Mesenteric fat pad (tissue), 1 donor: Measurements from ENCODE around the gene DYNC1I1. TPM values are rescaled to one million over a fixed set of nuclear protein-coding genes. Genes with fewer than 3 reads are reported as not detected.

Experiments
- DNase-seq: peaks from one replicate; pipeline ENCODE4 v3.0.0-alpha.2; 2020; ENCODE audit warnings: low spot score
- total RNA-seq: library from RNA; stranded (reverse); fragmentation: NEBNext Ultra II Directional; extraction: Animal tissue kit (Norgen Biotek cat#: 25700); gene quantifications from one replicate; pipeline ENCODE4 v1.2.1, GENCODE V29; 2021
- donor health status: DM: yes; HTN: yes; CAD: no.

DYNC1I1 gene
- total RNA-seq, 1 donor from 2014 or later = 4.3 TPM

DNA sequence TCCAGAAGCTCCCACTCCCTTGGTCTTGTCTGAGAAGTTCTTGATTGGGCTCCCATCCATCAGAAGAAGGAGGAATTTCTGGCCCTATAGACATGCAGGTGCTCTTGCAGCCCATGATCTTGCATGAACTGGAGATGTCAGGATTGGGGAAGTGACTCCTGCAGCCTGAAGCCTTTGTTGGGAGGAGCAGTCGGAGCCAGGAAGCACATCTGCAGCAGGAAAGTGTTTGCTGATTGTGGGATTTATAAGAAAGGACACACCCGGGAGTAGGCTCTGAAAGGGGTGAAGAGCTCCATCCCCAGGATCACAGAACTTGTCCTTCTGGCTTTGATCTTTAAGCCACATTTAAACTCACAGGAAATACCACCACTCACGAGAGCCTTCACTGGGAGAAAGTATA lies 185.2 kb downstream of the DYNC1I1 start:
- DNase-seq = no peak

DNA sequence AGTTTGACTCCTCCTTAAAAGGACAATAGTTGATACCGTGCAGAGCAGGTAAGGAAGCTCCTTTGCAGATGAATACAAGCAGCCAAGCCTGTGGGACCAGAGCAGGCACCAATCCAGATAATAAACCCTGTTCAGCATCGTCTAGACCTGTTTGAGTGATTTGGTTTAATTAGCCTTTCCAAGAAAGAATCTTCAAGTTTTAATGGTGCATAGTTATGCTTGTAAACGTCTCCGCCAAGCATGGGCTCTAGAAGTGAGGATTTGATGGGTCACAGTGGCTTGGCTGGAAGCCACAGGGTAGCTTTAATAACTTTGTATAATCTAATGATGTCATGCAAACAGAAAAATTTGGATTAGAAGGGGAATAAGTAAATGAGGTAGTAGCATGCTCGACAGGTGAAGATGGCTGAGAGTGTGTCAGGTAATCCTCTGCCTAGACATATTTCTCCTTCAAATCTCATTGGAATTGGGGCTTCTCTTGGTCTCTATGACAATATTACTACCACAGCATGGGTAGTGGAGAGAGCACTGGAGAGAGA lies 188.4 kb downstream of the DYNC1I1 start:
- DNase-seq = no peak

DNA sequence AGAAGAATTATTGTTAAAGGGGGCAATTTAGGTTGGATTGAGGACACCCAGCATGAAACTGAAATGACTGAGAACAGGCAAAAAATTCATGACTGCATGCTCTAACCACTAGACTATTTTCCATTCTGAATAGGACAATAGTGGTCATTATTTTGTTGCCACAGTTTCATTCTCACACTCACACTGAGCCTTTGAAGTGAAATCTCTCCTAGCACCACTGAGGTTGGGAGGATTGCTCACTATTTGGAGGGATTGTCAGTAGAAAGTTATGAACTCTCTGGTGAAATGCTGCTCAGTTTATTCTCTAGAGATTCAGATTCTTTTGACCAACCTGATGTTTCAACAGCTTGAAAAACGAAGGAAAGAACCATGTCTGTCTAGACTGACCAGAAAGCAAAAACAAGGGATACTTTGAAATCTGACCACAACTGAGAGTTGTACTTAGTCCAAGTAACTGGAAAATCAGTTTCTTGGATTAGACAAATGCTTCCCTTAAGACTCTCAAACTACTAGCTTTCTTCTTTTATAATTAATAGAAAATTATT lies 191.2 kb downstream of the DYNC1I1 start:
- DNase-seq = no peak

DNA sequence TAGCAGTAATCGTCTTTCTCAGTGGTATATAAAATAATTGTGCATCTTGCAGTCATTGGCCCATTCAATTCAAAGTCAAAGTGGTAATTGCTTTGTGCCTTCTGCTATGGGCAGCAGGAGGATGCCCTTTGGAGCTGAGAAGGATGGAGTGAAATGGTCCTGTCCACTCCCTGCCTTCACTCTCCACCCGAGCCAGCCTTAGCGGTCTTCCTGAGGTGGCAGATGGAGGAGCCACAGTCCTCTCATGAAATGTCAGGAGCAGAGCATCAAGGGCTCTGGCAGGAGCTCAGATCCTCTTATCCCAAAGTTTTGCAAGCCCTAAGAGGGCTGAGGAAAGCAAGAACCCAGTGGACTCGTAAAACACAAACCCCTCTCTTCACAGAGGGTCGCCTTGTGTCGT lies 199.4 kb downstream of the DYNC1I1 start:
- no peak for DNase-seq

DNA sequence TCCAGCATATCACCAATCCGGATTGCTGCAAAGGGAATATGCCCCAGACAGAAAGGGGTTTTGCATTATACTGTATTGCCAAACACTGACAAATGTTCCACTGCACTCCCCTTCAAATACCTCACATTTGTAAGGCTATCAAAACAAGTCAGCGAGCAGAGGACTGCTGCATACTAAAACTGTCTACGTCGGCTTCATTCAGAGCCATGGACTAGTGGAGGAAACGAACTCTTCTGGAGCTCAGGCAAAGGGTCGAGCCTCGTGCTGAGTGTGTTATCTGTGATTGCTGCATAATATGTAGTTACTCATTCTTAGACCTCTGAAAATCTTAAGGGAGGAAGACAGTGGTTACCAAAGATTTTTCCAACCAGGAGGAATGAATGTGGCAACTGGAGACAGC lies 200.2 kb downstream of the DYNC1I1 start:
- DNase-seq = no peak

DNA sequence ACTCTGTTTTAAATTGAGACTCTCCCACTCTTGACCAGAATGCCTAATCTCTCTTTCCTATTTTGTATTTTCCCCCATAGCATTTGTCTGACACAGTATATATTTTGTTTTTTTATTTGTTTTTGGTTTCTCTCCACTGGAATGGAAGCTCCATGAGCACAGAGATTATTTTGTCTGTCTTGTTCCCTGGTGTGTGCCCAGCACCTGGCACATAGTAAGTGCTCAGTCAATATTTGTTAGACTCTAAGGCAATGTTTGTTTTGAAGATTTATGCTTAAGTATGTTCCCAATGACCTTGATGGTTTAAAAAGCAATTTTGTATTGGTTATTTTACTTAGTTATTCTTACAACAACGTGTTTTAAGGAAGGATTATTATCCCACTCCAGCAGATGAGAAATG lies 201.8 kb downstream of the DYNC1I1 start:
- no peak for DNase-seq

DNA sequence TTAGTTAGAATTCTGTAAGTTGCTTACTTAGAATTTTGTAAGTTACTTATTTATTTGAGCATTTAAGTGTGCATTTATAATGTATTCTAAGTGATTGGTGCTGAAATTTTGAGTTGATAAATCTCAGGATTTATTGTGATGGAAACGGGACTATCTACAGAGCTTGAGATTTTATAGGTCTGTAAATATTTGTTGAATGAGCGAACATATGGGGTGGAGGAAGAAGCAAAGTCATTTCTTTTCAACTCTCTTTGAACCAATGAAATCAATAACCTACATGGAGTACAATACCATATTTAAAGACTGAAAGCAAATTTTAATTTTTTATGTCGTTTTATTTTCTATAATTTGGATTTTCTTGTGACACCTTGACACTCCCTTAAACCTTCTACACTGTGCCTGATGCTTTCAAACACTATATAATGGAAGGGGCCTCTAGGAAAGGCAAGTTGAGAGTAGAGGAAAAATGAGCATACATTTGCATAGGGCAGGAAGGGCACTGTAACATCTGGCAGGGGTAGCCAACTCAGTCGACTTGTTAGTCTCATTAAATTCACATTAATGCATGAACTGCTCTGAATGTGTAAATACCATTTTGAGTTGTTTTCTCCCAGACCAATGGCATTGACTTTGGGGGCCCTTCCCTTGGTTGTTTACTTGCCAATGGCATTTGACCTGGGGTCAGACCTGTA lies 204.2 kb downstream of the DYNC1I1 start:
- DNase-seq = no peak

DNA sequence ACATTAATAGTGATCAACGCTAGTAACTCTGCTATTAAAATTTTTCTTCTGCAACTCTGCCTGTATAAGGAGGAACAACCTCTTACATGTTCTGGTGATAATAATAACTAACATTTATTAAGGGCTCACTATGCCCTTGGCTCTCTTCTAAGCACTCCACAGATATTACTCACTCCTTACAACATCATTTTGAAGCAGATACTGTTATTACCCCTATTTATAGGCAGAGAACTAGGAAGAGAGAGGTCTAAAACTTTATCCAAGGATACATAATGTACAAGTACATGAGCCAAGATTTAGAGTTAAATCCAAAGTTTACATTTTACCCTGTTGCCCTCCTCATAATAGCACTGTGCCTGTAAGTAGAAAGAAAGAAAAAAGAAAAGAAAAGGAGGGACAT lies 205.6 kb downstream of the DYNC1I1 start:
- no peak for DNase-seq

DNA sequence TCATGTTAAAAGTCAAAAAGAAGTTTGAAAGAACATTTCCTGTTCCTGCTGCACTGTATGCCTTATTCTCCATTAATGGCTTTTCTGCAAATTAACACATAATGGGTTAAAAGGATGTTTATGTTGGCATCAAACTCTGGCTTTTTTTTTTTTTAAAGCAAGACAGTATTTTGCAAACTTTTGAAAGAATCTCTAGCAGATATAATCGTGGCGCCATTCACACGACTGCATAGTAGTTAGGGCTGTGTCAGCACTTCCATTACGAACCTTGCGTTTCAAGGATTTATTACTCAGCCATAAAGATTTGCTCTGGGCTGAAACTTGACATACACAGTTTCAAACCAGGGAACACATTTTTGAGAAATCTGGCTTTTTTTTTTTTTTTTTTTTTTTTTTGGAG lies 207.8 kb downstream of the DYNC1I1 start:
- DNase-seq = no peak

DNA sequence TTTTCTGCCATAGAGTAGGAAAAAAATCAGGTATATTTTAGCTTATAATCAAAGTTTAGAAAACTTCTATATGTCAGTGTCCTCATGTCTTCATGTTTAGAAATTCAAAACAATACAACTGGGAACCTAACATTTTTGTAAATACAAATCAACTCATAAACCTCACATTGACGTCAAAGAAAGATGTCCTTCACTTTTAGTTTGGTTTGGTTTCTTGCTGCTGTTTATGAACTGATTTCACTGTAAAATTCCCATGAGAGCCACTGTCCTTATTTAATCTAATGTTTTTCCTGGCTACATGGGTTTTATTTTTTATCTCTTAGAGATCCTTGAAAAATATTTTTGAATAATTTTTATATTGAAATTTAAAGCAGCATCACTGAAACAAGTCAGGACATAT lies 208.4 kb downstream of the DYNC1I1 start:
- no peak for DNase-seq

DNA sequence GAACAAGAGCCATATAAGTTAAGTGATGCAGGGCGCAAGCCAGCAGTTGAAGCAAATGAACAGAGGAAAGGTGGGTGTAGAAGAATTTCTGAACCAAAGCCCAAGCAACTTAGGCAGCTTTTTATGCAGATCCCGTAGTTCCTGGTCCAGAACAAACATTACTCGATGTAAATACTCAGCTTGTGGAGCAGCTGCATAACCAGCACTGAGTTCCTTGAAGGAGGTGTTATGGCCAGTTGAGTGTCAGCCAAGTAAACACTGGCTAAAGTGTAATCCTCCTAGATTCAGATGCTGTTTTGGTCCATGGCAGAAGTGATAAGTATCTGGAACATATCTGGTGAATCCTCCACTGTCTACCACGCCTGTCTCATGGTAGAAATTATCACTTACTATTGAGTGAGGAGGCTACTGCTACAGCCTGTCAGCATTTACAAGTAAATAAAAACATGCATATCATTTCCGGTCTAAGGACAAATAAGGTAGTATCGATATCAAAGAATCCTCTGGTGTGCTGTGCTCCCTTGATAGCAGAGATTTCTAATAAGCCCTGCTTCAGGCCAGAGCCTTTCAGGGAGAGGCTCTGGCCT lies 213.9 kb downstream of the DYNC1I1 start:
- no peak for DNase-seq

DNA sequence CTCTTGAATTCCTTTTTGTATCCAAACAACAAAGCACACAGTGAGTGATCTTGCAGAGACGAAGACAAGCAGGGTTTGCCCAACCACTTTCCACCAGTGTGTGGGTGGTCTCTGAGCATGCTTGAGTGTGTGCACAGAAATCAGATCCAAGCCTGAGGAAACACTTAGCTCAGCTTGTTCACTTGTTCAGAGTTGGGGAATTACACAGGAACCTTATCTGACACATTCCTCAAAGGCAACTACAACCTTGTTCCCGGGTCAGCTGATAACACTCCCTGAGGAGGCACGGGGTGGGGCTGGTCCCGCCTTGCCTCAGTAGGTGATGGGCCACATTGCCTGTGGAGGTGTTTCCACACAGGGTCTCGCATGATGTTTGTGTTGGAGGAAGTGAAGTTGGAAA lies 216.9 kb downstream of the DYNC1I1 start:
- DNase-seq = no peak

DNA sequence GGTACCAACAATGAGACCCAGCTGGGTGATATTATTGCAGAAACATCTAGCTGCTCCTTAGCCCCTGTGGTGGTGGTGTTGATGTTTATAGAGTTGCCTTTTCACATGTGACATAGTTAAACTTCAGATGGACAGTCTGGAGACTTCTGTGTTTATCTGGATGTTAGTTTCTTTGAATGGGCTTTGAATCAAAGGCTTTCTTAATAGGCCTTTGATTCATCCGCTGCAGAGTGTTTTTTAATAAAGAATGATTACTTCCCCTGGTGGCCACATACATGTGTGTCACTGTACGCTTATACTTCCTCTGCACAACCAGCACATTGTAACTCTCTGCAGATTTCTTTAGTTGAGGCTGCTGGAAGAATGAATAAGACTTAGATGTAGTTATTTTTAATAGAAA lies 221.0 kb downstream of the DYNC1I1 start:
- no peak for DNase-seq

DNA sequence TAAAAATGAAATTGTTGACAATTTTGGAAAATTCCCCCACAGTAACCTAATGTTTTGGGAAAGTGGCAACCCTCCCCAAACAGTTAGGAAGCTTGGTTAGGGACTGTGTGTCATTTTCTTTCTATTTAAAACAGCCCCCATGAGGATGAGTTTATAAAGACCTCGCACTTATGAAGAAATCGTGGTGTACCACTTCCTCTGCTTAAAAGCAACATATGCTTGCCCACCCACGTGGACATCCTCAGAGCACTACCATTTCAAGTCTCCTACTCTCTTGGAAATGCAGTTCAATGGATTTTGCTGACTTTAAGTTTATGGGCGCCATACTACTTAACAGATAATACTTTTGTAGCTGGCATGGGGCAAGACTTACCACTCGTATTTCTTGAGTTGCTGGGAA lies 223.8 kb downstream of the DYNC1I1 start:
- DNase-seq = no peak

DNA sequence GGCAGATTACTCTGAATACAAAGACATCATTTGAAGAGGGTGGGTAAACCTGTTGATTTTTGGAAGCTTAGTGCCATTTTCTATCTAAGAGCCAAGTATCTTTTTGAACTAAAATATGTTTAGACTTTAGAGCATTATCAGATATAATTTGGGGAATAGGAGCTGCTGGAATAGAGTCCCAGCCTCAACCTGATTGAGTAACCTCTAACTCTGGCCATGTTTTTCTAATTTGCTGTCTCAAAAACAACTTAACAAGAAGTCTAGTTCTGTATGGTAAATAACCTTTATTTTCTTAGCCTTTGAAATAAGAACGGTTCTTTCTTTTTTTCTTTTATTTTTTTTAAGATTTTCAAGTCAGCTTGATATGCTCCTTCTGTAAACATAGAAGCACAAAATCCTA lies 224.5 kb downstream of the DYNC1I1 start:
- DNase-seq = no peak

DNA sequence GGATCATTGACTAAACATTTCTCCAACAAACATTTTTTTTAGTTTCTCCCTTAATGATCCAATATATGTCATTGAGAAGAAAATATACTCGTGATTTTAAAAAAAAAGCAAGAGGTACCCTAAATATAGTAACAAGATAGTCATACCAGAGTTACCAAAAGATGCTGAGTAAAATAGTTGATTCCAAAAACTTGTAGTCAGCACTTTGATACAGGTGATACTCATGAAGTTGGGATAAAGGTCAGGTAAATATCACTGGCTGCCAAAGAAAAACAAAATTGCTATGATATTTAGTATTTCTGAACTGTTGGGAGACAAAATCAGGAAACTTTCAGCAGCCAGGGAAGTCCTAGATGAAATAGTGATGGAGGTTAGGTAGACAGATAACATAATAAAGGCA lies 225.3 kb downstream of the DYNC1I1 start:
- DNase-seq = no peak

DNA sequence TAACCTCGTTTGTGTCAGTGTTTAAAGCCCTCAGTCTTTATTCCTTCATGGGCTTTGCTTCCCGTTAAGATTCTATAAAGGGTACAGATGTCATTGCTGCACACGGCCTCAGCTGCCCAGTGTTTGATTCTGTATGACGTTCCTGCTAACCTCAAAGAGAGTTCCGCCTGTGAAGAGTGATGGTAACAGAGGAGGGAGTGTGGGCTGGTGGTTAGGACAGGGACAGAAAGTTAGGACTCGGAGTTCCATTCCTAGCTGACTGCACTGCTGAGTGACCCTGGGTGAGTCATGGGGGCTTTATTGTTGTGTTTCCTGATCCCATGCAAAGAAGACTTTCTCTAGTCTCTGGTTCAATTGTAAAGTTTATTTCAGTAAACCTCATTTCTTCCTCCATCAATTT lies 227.1 kb downstream of the DYNC1I1 start:
- no peak for DNase-seq

DNA sequence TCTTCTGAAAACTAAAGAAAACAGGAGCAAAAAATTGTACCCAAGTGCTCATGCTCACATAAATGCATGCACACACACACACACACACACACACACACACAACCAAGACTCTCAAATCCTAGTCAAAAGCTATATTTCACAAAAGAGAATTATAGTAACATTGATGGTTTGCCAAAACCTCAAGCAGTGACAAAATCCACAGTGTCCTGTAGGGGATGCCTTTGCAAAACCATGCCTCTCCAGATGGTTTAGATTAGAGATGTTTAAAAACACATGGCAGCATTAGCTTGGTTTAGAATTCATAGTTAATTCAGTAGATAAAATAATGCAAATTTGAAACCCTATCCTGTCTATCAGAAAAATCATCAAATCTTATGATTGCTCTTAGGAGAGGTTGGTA lies 232.2 kb downstream of the DYNC1I1 start:
- DNase-seq = no peak

DNA sequence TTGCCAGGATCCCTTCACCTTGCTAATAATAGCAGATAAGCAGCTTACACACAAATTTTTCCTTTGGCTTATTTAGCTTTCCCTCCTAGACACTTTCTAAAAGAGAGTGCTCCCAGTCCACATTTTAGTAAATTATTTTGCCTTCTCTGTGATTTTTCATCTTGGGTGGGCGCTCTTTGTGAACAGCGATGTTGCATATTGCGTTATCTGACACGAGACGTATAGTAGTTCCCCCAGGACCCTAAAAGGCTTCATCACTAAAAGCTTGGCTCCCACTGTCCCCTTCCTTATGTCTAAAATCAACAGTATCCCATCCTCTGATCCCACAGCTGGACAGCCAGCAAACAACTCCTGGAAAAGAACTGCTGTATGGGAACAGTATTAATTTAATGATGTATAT lies 232.9 kb downstream of the DYNC1I1 start:
- DNase-seq = no peak

DNA sequence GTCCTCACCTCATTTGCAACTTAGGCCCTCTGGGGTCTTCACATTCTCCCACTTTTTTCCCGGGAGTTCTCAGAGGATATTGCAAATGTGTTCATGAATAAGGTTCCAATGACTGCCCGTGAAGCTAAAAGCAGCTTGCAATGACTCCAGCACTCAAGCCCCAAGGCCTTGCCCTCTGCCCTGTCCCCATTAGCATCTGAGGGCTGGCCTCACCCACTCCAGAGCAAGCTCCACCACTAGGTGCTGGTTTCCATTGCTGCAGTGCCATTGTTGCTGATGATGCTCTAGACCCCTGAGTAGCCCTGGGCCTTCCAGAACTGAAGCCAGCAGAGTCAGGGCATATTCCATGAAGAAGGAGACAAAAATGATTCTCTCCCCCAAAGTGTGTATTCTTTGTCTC lies 236.8 kb downstream of the DYNC1I1 start:
- DNase-seq = no peak

DNA sequence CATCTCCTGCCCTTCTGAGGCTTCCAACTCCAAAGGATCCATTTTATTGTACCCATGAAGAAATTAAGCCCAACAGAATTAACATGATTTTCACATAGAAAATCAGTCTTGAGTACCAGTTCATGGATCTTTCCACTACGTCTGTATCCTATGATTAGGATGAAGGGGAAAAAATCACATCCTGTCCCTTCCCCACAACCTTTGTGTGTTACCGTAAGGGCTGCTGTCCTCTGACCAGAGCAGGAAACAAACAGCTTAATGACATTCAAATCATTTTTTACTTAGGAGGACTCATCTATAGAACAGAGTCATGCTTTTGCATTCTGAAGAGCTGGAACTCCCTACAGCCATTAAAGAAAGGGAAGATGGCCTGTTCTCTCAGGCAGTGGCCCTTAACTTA lies 241.5 kb downstream of the DYNC1I1 start:
- DNase-seq = no peak

DNA sequence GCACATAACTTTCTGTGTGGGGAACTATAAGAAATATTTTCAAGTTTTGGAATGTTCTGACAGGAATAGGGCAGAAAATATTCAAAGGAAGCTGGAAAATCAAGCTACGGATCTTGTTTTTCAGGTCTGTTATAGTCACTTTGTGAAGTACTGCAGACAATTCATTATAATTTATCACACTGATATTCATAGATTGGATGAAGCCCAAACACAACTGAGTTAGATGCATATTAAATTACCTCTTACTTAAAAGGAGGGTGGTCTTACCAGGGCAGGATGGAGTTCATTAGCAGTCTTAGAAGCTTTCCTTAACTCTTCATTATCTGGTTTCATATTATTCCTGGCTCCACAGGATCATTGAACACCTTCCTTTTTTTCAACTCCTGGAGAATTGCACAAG lies 242.3 kb downstream of the DYNC1I1 start:
- no peak for DNase-seq

DNA sequence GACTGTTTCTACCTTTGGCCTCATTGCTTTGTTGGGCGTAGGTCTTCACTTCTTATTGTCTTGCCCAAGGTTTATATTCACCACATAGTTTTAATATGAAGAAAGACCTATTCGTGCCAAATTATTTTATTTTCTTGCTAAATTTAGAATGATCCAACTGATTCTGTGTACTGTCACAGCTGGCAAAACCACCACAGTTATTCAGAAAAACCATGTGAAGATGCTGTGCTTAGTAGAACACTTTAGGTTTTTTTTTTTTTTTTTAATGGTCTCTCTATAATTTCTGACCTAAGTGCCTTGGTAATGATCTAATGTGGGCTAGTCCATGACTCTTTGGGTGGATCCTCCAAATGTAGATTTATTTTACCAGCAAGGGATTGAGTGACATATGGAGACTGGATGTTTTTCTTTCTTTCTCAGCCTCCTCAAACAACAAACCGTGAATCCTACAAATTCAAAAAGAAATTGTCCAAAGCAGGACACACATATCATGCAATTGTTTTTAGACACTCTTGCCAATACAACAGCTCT lies 243.8 kb downstream of the DYNC1I1 start:
- no peak for DNase-seq
